ENCODE data around the gene NTN3.
"Not testable (repeated sequence)": the region's sequence is repeated elsewhere in the genome, so short reads cannot be mapped to it uniquely, and the experiment has no call there.

The NTN3 gene

GRCh38 chr16:2471016-2471652 lies at the start of gene NTN3:
Gene NTN3 (plus strand): TSS chr16:2471297. CDS start chr16:2471702, 405 bp downstream.
- DNase-seq, result peak; percentile 49 to 91

- DNase-seq, result no peak
Measured at GRCh38 chr16:2422123-2422867, 48.8 kb upstream of the NTN3 start.

DNA sequence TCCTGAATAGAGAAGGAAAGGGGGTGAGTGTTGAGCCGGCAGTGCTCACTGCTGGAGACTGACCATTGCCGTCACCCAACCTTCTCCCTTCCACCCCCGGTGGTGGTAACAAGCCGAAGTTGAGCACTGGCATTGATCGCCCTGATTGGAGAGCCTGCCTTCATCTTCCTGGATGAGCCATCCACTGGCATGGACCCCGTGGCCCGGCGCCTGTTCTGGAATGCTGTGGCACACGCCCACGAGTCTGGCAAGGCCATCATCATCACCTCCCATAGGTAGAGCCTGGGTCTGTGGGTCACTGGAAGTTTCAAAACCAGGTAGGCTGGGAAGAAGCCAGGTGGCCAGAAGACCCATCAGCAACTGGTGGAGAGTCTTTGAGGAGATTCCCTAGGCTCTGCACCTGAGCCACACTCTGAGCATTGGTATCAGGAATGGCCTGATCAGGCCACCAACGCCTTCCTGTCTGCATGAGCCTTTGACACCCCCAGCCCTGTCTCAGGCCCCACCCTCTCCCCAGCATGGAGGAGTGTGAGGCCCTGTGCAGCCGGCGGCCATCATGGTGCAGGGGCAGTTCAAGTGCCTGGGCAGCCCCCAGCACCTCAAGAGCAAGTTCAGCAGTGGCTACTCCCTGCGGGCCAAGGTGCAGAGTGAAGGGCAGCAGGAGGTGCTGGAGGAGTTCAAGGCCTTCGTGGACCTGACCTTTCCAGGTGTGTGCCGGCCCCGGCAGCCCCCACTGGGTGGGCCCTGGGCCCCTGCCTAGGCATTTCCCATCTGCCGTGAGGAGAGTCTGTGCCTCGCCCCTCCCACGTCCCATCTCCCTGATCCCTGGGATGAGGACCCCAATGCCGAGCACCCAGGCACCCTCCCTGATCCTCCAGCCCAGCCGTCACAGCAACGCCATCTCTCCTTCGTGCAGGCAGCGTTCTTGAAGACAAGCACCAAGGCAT lies 46.8 kb upstream of the NTN3 start:
- no peak for DNase-seq

- DNase-seq, result no peak
Measured at GRCh38 chr16:2425008-2425518, 46.0 kb upstream of the NTN3 start.

DNA sequence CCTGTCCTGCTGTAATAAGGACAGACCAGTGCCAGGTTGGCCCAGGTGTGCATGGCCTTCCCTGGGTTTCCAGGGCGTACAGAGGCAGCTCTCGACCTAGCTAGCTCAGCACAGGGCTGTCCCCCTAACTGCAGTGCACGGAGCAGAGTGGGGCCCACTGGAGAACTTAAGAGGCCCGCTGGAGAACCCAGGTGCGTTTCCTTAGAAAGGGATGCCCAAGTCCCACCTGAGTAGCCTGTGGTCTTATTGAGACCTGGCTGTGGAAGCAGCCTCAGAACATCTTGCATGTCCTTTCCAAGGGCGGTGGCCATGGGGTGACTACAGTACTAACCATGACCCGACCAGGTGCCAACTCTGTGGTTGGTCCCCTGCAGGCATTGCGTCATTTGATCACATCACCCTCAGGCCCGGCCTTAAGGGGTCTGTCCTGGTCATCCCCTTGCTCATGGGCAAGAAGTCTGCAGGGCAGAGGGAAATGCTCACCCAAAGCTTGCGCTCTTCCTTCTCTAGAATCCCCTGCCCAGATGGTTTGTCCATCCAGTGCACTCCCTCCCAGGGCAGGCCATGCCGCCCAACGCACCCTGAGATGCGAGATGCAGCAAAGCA lies 45.2 kb upstream of the NTN3 start:
- no peak for DNase-seq

- DNase-seq, result no peak
Measured at GRCh38 chr16:2426941-2427361, 44.1 kb upstream of the NTN3 start.

GRCh38 chr16:2427526-2427925 lies 43.6 kb upstream of the NTN3 start:
- no peak for DNase-seq

DNA sequence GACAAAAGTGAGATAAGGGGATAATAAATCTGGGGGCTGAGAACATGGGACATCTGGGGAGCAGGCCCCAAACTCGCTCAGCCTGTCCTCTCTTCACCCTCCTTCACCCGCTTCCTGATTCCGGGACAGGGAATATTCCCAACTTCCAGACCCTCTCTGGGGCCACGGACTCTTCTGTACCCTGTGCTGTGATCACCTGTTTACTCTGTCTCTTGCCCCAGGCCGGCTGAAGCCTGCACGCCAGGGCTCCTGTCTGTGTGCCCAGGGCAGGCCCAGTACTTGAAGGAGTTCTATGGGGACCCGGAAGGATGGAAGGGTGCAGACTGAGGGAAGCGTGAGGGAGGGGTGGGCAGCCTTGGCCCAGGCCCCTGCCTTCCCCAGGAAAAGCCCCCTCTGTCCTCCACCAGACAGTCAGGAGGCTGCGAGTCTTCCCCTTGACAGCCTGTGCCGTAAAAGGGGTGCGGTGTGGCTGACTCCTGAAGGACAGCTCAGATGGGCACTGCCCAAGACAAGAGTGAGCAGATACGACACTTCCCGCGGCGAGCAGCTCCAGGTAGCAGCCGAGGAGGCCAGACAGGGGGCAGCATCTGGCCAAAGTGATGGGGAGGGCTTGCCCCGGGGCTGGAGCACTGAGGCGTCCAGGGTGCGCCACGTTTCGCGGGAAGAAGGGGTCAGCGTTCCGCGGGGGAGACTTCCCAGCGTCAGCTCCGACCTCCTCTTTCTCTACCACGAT lies 42.9 kb upstream of the NTN3 start:
- DNase-seq, result peak in 1 of 2 experiments; percentile 28

DNA sequence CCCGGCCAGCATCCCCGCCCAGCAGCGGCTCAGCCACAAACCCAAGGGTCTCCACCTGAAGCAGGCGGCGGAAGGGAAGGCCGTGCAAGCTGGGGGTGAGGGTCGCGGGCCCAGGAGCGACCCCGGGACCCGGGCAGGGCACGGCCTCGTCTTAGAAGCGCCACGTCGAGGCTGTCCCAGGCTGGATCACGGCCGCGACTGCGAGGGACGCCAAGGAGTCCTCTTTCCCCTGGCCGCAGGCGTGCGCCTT lies 42.4 kb upstream of the NTN3 start:
- DNase-seq, result no peak

DNA sequence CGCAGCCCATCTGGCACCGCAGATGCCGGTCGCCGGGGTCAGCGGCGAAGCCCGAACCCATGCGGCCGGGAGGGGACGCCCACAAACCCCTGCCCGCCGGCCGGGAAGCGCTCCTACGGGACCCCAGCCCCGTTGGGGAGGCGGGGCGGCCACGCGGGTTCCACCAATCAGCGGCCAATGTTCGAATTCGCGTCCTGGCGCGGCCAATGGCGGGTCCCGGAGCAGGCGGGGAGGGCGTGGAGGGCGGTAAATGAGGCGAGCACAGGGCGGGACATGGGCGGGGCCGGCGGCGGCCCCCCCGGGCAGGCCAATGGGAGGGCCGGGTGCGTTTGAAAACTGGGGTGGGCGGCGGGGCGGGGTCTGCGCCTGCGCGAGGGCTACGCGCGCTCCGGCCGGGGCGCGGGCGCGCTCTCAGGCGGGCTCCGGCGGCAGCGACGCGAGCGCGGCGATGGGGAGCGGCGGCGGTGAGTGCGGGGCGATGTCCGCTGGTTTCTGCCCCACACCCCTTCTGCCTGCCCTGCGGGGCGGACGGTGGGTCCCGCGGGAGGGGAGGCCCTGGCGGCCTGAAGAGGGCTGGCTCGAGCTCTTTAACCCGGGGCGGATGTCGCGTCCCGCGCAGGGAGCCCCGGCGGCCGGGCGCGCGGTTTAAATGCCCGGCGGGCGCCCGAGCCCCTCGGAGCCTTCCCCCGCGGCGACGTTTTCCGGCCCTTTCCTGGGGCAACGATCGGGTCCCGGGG lies 41.9 kb upstream of the NTN3 start, which contains the start of gene CCNF:
Gene CCNF, plus strand, starts transcription at position 414 of the 737 bp plus-strand sequence. Its CDS starts 35 bp downstream, at position 449.
- peak; percentile 67 to 94 for DNase-seq

DNA sequence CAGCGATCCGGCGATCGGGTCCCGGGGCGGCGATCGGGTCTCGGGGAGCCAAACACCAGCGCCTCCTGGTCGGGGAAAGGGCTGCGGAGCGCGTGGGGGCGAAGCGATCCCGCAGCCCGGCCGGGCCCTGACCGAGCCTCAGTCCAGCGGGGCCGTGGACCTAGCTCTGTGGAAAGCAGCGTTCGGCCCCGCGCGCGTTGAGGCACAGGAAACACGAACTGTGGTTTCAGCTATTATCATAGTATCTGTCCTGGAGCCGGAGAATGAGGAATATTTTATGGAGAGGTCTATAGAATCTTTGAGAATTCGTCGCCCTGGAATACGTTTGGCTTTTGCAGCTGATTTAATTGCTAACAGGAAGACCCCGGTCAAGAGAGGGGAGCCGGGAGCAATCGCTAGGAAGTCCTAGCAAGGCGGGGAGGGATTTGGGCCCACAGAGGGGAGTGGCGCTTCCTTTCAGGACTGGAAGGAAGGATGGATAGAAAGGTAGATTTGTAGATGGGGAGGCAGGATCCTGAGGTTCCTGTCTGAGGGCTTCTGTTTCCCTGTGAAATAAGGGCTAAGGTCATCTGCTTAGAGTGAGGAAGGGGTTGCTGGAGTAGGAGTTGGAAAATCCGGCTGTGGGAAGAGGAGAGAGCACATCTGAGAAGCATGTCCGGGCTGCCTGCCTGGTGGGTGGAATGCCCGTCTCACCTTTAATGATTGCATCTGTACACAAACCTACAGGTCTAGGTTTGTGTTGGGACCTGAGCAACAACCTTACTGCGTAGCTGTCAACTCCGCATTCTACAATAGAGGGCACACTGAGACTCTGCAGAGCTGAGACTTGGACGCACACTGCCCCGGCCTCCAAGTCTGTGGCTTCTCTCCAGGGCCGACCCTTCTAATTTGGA lies 41.1 kb upstream of the NTN3 start:
- DNase-seq, result peak in 1 of 2 experiments; percentile 48

- no peak for DNase-seq
Measured at GRCh38 chr16:2432286-2432685, 38.8 kb upstream of the NTN3 start.

DNA sequence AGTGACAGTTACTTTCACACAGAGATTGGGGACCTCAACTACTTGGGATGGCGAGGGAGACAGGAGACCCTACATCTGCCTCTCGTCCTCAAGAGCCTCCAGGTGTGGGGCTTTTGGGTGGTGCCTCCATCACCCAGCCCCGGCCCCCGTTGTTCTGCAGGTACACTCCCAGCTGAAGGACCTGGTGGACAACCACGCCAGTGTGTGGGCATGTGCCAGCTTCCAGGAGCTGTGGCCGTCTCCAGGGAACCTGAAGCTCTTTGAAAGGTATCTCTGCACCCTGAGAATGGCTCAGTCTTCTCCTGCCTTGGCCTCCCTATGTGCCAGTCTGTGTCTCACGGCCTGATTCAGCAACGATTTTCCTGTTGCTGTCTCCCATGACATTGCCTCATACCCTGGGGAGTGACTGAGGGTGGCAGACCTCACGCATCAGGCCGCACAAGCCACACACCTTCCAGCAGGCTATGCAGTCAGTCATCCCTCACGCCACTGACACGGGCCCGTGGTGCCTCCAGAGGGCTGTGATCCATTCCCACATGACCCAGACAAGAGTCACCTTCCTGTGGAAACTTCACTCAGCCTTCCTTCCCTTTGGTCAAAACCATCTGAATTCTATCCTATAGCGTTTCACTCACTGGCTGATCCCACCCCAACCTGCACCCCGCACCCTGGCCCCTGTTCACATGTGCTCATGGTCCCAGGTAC lies 38.1 kb upstream of the NTN3 start:
- DNase-seq, result no peak

DNA sequence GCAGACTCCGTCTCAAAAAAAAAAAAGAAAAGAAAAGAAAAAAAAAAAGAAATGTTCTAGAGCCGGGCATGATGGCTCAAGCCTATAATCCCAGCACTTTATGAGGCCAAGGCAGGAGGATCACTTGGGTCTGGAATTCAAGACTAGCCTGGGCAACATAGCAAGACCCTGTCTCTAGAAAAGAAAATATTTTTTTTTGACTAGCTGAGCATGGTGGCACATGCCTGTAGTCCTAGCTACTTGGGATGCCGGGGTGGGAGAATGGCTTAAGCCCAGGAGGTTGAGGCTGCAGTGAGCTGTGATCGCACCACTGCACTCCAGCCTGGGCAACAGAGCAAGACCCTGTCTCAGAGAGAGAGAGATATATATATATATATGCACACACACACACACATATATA lies 35.9 kb upstream of the NTN3 start:
- not testable (repeated sequence) for DNase-seq

GRCh38 chr16:2436110-2436509 lies 35.0 kb upstream of the NTN3 start:
- DNase-seq, result no peak

DNA sequence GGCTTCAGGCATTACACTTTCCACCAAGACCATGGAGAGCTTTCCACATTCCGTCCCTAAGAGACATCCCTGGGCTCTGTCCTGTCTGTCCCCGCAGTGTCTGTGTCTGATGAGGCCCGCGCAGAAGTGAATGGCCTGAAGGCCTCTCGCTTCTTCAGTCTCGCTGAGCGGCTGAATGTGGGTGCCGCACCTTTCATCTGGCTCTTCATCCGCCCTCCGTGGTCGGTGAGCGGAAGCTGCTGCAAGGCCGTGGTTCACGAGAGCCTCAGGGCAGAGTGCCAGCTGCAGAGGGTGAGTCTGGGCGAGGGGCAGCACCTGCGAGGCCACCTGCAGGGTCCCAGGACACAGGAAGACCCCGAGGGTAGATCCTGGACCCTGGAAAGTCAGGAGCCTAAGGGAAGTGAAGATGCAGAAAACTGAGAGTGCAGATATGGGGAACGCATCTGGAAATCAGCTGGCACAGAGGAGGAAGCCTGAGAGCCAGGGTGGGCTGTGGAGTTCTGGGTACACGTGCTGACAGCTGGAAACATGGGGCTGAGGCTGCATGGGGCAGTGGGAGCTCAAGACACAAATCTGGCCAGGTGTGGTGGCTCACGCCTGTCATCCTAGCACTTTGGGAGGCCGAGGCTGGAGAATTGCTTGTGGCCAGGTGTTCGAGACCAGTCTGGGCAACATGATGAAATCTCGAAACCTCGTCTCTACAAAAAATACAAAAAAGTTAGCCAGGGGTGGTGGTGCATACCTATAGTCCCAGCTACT lies 33.9 kb upstream of the NTN3 start:
- DNase-seq, result no peak

GRCh38 chr16:2438121-2438520 lies 33.0 kb upstream of the NTN3 start:
- DNase-seq, result no peak

- no peak for DNase-seq
Measured at GRCh38 chr16:2439598-2439997, 31.5 kb upstream of the NTN3 start.
